Muscle of arm (tissue), 12 donors: ENCODE data around the gene PKHD1. TPM values are rescaled to one million over a fixed set of nuclear protein-coding genes. Genes with fewer than 3 reads are reported as not detected.

Experiments
- DNase-seq: peaks from one replicate; pipeline ENCODE4 v3.0.0-alpha.2; 2013
- polyA plus RNA-seq, 12 donors: library from polyadenylated mRNA; unstranded; fragments of 120-200 nt; gene quantifications; one replicate each; pipeline ENCODE4 v1.2.1, GENCODE V29; 2013; ENCODE audit not compliant: insufficient read length in 12 of 12

PKHD1 gene
- polyA plus RNA-seq, 12 donors: 2.2 to 10.4 (median 5.1) TPM; not detected in 1

GRCh38 chr6:51711876-51712275 is 375.5 kb downstream of the PKHD1 start:
- no peak for DNase-seq

DNA sequence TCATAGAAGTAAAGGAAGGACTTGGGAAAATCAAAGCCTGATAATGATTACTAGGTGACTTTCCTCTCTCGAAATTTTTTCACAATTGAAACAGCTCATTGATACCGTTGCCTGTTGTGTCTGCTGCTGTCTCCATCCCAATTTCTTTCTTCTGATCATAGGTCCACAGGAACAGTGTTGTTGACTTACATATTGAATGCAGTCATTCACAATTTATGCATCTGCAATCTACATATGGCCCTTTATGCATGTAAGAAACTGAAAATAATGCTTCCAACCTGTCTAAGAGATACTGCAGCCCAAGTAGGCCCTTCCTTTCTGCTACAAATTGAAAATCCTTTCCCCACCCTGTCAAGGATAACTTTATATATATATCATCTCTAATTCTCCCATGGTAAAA is 381.3 kb downstream of the PKHD1 start:
- no peak for DNase-seq

DNA sequence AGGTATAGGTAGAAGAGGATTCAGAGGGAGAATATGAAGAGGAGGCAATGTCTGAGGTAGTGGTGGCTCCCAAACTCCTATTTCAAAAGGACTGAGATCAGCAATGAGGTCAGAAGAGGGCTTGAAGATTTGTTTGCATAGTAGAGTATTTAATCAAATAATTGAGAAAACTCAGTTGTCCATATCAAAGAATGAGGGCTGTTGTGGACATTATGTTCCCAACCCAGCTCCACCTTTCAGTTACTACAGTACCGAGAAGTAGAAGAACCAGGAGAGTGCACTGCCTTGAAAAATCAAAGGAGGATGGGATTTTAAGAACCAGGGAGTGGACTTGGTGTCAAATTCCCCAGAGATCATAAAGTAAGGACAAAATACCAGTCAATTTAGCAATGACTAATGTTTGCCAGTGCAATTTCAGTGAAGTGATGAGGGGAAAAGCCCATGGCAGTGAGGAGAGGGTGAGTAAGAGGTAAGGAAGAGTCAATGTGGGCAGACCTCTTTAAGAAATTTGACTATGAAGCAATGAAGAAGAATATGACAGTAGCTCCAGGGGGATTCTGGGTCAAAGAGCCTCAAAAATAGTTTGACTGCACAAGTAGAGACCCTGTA is 382.4 kb downstream of the PKHD1 start:
- no peak for DNase-seq

DNA sequence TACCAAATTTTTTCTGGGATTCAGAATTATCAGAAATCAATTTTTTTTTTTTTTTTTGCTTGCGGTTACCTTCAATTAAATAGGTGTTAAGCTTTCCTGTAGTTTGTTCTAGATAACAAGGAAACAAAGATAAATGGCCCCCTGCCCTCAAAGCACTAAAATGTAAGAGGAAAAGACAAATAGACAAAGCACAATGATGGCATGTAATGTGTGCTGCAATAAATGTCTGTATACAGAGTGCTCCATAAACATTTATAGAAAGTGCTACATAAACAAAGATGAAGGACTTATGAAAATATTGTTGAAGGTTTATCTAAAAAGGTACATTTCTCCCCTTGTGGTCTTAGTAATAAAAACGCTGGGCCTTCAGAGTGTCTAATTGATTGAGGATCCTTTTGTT is 384.6 kb downstream of the PKHD1 start:
- DNase-seq: no peak

DNA sequence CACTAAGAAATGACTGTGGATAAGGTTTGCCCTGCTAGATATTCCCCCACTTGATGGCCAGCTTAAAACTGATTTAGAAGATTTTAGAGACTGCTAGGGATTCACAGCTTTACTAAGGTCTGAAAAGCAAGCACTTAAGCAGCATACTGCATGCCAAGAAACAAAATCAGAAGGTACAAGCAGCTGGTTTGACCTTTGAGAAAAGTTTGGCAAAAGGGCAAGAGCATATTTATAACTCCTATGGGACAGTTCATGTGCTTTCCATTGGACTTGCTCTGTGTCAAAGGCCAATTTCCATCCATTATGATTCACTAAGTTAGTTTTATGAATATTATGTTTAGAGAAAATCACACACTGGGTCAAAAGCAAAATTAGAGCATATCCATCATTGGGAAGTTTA is 402.8 kb downstream of the PKHD1 start:
- DNase-seq: no peak

DNA sequence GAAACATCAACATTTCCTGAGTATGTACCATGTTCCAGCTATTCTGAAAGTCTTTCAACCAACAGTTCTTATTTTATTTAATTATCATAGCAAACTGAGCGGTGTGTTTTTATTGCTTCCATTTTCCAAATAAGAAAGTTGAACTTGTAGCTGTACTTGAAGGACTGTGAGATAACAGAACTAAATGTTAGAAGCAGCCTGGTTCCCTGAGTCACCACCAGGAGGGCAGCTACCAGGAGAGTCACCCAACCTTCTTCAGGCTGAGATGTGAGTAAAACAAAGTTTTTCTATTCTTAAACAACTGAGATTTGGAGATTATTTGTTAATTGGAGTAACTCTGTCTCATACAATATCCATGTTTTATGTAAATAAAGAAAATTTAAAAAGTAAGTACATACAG is 403.4 kb downstream of the PKHD1 start:
- DNase-seq: no peak

GRCh38 chr6:51678905-51679620 is 408.4 kb downstream of the PKHD1 start:
- no peak for DNase-seq

DNA sequence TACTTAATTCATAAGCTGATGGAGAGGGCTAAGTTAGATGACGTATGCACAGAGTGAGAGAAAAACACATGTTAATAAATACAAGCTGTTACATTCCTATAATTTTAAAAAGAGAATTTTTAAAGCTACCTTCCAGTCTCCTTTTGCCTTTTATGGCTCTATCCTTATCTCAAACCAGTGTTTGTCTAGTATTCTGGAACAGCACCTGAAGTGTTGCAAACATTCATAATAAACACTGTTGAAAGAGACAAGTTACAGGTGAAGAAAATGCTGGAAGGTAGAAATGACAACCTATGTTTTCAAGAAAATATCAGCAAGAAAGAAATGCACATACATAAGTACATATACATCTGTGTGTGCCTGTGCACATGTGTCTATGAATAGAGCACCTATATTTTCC is 409.1 kb downstream of the PKHD1 start:
- no peak for DNase-seq

DNA sequence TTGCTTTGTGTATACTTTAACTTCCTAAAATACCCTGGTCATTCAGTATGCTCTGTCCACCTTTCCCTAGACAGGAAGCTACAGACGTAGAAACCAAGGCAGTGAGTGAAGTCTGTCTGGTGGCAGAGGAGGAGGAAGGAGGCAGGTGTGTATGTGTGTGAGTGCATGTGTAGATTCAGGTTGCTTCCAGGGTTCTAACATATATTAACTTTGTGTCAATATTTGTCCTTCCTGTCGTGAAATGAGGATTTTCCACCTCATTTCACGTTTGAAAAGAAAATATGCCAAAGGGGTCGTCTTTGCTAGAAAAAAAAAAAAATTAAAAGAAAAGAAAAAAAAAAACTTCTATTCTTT is 411.5 kb downstream of the PKHD1 start:
- no peak for DNase-seq

GRCh38 chr6:51675020-51675921 is 412.1 kb downstream of the PKHD1 start:
- no peak for DNase-seq

DNA sequence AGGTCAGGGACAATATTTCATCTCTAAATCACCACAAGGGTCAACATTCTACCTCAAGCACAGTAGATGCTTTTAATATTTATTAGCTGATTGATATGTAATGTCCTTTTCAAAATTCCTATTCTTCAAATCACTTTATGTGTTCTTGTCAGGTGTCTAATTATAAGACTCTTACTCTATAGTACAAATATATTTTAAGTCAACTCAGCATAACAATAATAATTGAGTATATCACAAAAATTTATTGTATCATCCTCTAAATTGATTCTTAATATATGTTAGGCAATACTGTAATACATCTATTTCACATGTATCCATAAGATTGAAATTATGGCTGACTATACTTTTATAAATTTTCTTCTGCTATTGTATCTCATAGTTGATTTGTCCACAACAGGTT is 423.9 kb downstream of the PKHD1 start:
- no peak for DNase-seq

DNA sequence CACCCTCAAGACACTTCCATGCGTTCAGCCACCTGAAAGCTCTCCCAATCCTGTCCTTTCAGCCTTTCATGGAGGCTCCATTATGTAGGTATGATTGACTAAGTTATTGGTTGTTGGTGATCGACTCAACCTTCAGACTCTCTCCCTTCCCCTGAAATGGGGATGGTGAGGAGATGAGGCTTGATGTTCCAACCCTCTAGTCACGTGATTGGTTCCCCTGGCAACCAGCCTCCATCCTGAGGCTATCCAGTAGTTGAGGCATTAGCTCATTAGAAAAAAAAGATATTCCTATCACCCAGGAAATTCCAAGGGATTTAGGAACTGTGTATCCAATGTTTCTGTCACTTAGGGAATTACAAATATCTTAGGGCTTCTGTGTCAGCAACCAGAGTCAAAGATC is 426.6 kb downstream of the PKHD1 start:
- no peak for DNase-seq

DNA sequence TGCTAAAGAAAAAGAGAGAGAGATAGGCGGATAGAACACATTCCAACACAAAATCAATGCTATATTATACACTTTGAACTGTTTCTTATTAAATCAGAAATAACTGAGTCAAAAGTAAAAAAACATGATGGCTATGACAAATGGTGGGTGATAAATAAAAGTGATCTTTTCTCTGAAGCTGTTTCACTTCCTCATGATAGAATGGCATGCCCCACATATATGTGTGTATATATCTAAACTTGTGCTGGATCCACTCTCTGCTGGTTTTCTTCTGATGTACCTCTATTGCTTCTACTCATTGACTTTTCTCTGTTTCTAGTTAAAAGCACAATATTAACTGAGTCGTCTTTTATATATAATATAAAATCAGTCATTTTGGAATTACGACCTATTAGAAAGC is 429.9 kb downstream of the PKHD1 start:
- DNase-seq: no peak

- DNase-seq: no peak
Measured at GRCh38 chr6:51655517-51655916, 431.9 kb downstream of the PKHD1 start.

DNA sequence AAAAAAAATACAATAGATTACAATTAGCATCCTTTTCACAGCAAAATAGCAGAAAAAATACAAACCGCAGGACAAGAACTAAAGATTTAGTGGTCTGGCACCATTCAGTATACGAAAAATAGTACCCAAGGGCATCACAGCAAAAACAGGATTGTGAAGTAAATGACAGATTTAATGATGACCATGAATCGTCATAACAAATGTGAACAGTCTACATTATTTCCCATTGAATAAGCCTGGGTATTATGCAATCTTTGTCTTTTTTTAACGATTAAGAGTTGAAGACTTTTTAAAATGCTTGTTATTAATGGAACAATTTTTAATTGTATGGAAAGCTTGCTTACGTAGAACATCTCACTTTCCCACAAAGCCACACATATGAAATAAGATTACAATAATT is 432.8 kb downstream of the PKHD1 start:
- no peak for DNase-seq

DNA sequence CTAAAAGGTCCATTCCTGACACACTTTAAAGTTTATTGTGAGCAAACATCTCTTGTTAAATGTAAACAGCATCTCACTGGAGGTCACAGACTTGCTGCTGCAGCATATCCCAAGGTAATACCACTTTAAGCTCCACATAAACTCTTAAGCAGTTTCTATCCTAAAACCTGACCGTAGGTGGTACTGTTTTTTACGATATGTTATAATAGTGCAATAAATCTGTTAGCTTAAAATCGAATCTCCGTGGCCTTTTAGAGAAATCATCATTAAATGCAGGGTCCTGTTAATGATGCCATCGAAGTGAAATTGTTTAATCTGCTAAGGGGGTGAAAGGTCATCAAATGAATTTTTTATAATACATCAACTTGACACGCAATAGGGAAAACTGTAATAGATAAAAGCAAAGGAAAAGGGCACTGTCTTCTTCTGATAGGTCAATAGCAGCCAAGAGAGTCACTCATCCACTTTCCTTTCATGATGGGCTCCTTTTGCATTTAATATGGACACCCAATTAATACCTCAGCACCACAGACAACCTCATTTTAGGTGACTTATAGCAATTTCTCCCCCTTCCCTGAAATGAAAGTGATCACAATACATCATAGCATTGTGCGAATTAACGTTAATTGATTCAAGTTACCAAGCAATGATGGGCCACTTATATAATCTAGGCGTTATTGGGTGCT is 436.1 kb downstream of the PKHD1 start:
- no peak for DNase-seq

DNA sequence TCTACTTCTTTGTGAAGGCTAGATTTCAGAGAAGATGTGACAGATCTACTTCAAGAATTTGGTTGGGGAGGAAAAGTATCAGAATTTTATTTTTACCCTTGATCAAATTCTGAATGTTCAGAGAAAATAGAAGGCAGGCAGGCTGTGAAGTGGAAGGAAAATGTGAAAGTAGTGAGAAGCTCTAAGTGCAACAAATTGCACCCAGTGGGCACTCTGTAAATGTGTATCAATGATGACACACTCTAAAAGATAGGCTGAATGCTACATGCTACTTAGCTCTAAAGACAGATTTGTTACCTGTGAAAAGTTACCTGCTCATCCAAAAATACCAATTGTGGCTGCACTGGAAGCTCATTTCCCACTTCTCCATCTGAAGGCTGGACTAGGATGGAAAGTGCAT is 438.6 kb downstream of the PKHD1 start:
- DNase-seq: no peak

GRCh38 chr6:51648236-51648635 is 439.2 kb downstream of the PKHD1 start:
- DNase-seq: no peak

DNA sequence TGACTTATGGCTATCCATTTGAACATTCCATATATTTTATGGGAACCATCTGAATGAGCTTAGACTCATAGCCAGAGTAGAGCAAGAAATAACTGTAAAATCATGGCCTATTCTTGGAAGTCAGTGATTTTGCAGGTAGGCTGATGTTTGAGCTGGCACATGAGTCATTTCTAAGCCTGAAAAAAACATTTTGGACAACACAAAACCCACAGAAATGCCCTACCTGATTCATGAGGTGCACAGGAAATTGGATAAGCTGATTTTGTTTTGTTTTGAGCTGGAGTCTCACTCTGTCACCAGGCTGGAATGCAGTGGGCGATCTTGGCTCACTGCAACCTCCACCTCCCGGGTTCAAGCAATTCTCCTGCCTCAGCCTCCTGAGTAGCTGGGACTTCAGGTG is 443.0 kb downstream of the PKHD1 start:
- no peak for DNase-seq

- no peak for DNase-seq
Measured at GRCh38 chr6:51640021-51640420, 447.4 kb downstream of the PKHD1 start.

DNA sequence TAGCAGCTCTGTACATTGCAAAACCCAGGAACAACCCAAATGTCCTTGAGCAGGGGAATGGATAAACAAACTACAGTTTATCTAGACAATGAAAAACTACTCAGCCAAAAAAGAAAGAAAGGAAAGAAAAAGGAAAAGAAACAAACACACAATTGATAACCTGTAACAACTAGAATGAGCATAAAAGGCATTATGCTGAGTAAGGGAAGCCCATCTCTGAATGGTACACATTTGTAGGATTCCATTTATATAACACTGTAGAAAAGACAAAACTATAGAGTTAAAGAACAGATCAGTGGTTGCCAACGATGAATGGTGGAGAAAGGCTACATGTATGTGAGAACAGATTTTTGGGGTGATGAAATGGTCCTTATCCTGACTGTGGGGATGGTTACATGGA is 454.0 kb downstream of the PKHD1 start:
- no peak for DNase-seq

DNA sequence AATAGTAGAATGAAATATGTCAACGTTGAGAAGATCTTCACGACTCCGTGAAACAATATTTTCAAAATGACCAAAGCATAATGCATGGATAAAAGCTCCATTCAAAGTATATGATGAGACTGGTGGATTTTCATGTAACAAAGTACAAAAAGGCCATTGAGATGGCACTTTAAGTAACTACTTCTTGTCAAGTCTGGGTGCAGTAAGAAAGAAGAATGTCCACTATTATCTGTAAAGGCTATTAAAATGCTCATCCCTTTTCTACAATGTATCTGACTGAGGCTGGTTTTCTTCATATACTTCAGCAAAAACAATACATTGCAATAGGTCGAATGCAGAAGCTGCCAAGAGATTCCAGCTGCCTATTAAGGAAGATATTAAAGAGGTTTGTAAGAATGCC is 457.4 kb downstream of the PKHD1 start:
- no peak for DNase-seq
